ENCODE measurements around the gene HNRNPAB. TPM values are rescaled to one million over a fixed set of nuclear protein-coding genes. Genes with fewer than 3 reads are reported as not detected.
A peak's percentile ranks its signal among the peaks of the same experiment; 100 is the strongest.

HNRNPAB gene
- total and polyA plus RNA-seq, 9 of the 15 experiments (the other 6 are each of a cell fraction or from before 2014, with no cell fraction given), result 34.6 to 425 (median 236) TPM

GRCh38 chr5:178163772-178164735 lies 40.3 kb upstream of the HNRNPAB start (continued):
- TF ChIP-seq MTA3 (IDR thresholded peaks at IDR 0.05; ENCODE audit: borderline replicate concordance), result peak; percentile 67; the same call in 1 of the 2 replicates
- peak; percentile 47 to 71 for TF ChIP-seq MAZ (CRISPR knock-in tag; conservative IDR thresholded peaks at IDR 0.05 in 1 of 2, IDR thresholded peaks at IDR 0.05 in 1 of 2)
- TF ChIP-seq CTCF (IDR thresholded peaks at IDR 0.05 in 2 of 3, conservative IDR thresholded peaks at IDR 0.05 in 1 of 3; ENCODE audit: insufficient read depth in 2 of 3, low read depth in 1 of 3, low read length in 3 of 3), result peak; percentile 97 to 98 (median 98)
- 0 out of 2 replicates have a peak, but pooled peaks have one; percentile 46 for TF ChIP-seq MYNN (IDR thresholded peaks at IDR 0.05)
- TF ChIP-seq MYNN (CRISPR knock-in tag; IDR thresholded peaks at IDR 0.05), result no peak
- no peak for TF ChIP-seq SRSF1 (IDR thresholded peaks at IDR 0.05; ENCODE audit: low read depth, low read length)
- TF ChIP-seq XRCC5 (IDR thresholded peaks at IDR 0.05; ENCODE audit: low read depth, low read length), result 0 out of 2 replicates have a peak, but pooled peaks have one; percentile 43
- TF ChIP-seq, protein P1, sequence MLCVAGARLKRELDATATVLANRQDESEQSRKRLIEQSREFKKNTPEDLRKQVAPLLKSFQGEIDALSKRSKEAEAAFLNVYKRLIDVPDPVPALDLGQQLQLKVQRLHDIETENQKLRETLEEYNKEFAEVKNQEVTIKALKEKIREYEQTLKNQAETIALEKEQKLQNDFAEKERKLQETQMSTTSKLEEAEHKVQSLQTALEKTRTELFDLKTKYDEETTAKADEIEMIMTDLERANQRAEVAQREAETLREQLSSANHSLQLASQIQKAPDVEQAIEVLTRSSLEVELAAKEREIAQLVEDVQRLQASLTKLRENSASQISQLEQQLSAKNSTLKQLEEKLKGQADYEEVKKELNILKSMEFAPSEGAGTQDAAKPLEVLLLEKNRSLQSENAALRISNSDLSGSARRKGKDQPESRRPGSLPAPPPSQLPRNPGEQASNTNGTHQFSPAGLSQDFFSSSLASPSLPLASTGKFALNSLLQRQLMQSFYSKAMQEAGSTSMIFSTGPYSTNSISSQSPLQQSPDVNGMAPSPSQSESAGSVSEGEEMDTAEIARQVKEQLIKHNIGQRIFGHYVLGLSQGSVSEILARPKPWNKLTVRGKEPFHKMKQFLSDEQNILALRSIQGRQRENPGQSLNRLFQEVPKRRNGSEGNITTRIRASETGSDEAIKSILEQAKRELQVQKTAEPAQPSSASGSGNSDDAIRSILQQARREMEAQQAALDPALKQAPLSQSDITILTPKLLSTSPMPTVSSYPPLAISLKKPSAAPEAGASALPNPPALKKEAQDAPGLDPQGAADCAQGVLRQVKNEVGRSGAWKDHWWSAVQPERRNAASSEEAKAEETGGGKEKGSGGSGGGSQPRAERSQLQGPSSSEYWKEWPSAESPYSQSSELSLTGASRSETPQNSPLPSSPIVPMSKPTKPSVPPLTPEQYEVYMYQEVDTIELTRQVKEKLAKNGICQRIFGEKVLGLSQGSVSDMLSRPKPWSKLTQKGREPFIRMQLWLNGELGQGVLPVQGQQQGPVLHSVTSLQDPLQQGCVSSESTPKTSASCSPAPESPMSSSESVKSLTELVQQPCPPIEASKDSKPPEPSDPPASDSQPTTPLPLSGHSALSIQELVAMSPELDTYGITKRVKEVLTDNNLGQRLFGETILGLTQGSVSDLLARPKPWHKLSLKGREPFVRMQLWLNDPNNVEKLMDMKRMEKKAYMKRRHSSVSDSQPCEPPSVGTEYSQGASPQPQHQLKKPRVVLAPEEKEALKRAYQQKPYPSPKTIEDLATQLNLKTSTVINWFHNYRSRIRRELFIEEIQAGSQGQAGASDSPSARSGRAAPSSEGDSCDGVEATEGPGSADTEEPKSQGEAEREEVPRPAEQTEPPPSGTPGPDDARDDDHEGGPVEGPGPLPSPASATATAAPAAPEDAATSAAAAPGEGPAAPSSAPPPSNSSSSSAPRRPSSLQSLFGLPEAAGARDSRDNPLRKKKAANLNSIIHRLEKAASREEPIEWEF (CRISPR knock-in tag; IDR thresholded peaks at IDR 0.05), result no peak
- TF ChIP-seq NONO (IDR thresholded peaks at IDR 0.05; ENCODE audit: low read depth in 2 of 2, low read length in 1 of 2), result 0 out of 4 replicates have a peak, but pooled peaks of 1 of the 2 experiments have one; percentile 19
- TF ChIP-seq ZNF217 (CRISPR knock-in tag; IDR thresholded peaks at IDR 0.05), result no peak
- no peak for TF ChIP-seq YBX1 (IDR thresholded peaks at IDR 0.05)
- TF ChIP-seq, protein P2, sequence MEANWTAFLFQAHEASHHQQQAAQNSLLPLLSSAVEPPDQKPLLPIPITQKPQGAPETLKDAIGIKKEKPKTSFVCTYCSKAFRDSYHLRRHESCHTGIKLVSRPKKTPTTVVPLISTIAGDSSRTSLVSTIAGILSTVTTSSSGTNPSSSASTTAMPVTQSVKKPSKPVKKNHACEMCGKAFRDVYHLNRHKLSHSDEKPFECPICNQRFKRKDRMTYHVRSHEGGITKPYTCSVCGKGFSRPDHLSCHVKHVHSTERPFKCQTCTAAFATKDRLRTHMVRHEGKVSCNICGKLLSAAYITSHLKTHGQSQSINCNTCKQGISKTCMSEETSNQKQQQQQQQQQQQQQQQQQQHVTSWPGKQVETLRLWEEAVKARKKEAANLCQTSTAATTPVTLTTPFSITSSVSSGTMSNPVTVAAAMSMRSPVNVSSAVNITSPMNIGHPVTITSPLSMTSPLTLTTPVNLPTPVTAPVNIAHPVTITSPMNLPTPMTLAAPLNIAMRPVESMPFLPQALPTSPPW (CRISPR knock-in tag; IDR thresholded peaks at IDR 0.05), result peak; percentile 40; the same call in 1 of the 2 replicates
- TF ChIP-seq SREBF2 (CRISPR knock-in tag; IDR thresholded peaks at IDR 0.05), result no peak
- TF ChIP-seq GTF2B (IDR thresholded peaks at IDR 0.05; ENCODE audit: extremely low read depth, insufficient read length), result no peak
- TF ChIP-seq PHTF2 (CRISPR knock-in tag; IDR thresholded peaks at IDR 0.05), result no peak

All from K562 (cell line).